Measurements from ENCODE around the gene MYO3B.

GRCh38 chr2:170639635-170640034, 461.7 kb downstream of the MYO3B start:
- TF ChIP-seq EGR1 (IDR thresholded peaks at IDR 0.05): no peak
- TF ChIP-seq, protein P1, sequence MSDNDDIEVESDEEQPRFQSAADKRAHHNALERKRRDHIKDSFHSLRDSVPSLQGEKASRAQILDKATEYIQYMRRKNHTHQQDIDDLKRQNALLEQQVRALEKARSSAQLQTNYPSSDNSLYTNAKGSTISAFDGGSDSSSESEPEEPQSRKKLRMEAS (IDR thresholded peaks at IDR 0.05): no peak
